B cell (primary cell): ENCODE results near the gene USP44.

Experiments used
- EZH2 ChIP-seq: IDR thresholded peaks from 2 replicates; pipeline ENCODE4 v1.6.1; 2012; ENCODE audit warnings: borderline replicate concordance, low read depth, mild to moderate bottlenecking, moderate library complexity, low read length; ENCODE audit not compliant: insufficient read depth, poor library complexity, severe bottlenecking
- TF ChIP-seq, protein P1 (sequence below): fragments of 200-600 bp; IDR thresholded peaks from one replicate; pipeline ENCODE4 v1.8.0; 2022; ENCODE audit warnings: antibody characterized with exemption, mild to moderate bottlenecking

DNA sequence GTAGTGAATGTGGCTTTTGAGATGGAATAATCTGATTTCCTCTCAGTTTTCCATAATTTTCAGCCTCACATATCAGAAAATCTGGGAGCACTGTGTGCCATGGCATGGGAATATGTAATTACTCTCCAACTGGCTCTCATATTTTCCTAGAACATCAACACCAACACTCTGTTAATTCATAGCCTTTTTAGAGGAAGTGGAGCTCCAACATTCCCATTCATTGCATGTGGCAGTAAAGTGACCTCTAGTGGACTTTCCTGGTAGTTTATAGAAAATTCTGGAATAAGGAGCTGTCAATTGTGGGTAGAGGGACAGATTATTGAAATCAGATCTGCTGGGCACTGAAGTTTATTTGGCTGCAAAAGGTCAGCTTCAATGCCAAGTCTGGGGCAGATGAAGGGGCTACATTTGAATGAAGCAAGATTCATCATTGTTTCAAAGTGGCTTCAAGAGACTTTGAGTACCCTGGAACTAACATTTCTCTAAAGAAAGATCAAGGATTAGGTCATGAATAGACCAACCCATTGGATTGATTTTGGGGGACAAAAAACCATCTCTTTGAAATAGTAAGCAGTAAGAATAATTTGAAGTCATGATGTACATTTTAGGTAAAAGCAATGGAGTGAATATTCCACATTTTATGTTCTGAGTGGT is 23.6 kb upstream of the USP44 start:
- TF ChIP-seq EZH2 = no peak
- TF ChIP-seq, protein P1, sequence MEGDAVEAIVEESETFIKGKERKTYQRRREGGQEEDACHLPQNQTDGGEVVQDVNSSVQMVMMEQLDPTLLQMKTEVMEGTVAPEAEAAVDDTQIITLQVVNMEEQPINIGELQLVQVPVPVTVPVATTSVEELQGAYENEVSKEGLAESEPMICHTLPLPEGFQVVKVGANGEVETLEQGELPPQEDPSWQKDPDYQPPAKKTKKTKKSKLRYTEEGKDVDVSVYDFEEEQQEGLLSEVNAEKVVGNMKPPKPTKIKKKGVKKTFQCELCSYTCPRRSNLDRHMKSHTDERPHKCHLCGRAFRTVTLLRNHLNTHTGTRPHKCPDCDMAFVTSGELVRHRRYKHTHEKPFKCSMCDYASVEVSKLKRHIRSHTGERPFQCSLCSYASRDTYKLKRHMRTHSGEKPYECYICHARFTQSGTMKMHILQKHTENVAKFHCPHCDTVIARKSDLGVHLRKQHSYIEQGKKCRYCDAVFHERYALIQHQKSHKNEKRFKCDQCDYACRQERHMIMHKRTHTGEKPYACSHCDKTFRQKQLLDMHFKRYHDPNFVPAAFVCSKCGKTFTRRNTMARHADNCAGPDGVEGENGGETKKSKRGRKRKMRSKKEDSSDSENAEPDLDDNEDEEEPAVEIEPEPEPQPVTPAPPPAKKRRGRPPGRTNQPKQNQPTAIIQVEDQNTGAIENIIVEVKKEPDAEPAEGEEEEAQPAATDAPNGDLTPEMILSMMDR = peak; percentile 27
